Natural killer cell (primary cell): ENCODE data around the gene SLC7A4. TPM values are rescaled to one million over a fixed set of nuclear protein-coding genes. Genes with fewer than 3 reads are reported as not detected.
"Not testable (repeated sequence)": the region's sequence is repeated elsewhere in the genome, so short reads cannot be mapped to it uniquely, and the experiment has no call there.

Source experiments
- ATAC-seq, 3 donors: fragments of 150-1000 bp in 2 of 3; fragments of 200-7000 bp in 1 of 3; cut with Tn5 transposase; 1 replicate in 1 of 3; 2 replicates in 2 of 3; pipeline ENCODE4 v1.10.0; 2021; ENCODE audit warnings: mild to moderate bottlenecking in 2 of 3, moderate library complexity in 2 of 3
- DNase-seq, 2 donors: peaks; one replicate each; pipeline versions ENCODE4 v3.0.0 to v3.0.0-alpha.2; 2013 to 2021; ENCODE audit warnings: mixed read lengths in 1 of 2
- H3K27ac ChIP-seq: one replicate; pipeline ENCODE4 v1.5.1; 2013; ENCODE audit warnings: mild to moderate bottlenecking, low read length
- H3K27me3 ChIP-seq: one replicate; pipeline ENCODE4 v1.6.1; 2013; ENCODE audit warnings: low read length; ENCODE audit not compliant: control insufficient read depth, insufficient read depth
- H3K36me3 ChIP-seq: one replicate; pipeline ENCODE4 v1.6.1; 2013; ENCODE audit warnings: low read length; ENCODE audit not compliant: control insufficient read depth, insufficient read depth
- H3K4me1 ChIP-seq: one replicate; pipeline ENCODE4 v1.6.1; 2013; ENCODE audit warnings: low read length; ENCODE audit not compliant: control insufficient read depth, insufficient read depth
- H3K4me3 ChIP-seq: one replicate; pipeline ENCODE4 v1.5.1; 2013; ENCODE audit warnings: low read length
- H3K9me3 ChIP-seq: one replicate; pipeline ENCODE4 v1.6.1; 2013; ENCODE audit warnings: low read length; ENCODE audit not compliant: control insufficient read depth, insufficient read depth
- H3K27ac Mint-ChIP-seq, 2 donors: one replicate each; pipeline ENCODE4 v1.8.0; 2022; ENCODE audit warnings: mild to moderate bottlenecking in 2 of 2, mixed read lengths in 2 of 2, moderate library complexity in 1 of 2
- H3K27me3 Mint-ChIP-seq, 2 donors: one replicate each; pipeline ENCODE4 v1.8.0; 2022; ENCODE audit warnings: low read depth in 2 of 2, mixed read lengths in 2 of 2
- H3K36me3 Mint-ChIP-seq: one replicate; pipeline ENCODE4 v1.8.0; 2022; ENCODE audit warnings: mixed read lengths
- H3K4me1 Mint-ChIP-seq, 2 donors: one replicate each; pipeline ENCODE4 v1.8.0; 2022; ENCODE audit warnings: mixed read lengths in 2 of 2
- H3K4me3 Mint-ChIP-seq: one replicate; pipeline ENCODE4 v1.8.0; 2022; ENCODE audit warnings: mild to moderate bottlenecking, moderate library complexity, mixed read lengths
- H3K9me3 Mint-ChIP-seq, 2 donors: one replicate each; pipeline ENCODE4 v1.8.0; 2022; ENCODE audit warnings: mixed read lengths in 2 of 2
- WGBS: methylation state at CpG from one replicate; pipeline ENCODE4 v1.1.7; 2013; ENCODE audit warnings: missing lambda C conversion rate; ENCODE audit not compliant: insufficient coverage; 5-methylcytosine and 5-hydroxymethylcytosine counted together
- intact Hi-C: fragments of 100-400 bp; cut with micrococcal nuclease; formaldehyde crosslinking; loops from one replicate; pipeline ENCODE4 v1.14.2; 2022
- total RNA-seq, 4 donors: library from RNA; stranded (reverse); fragments of 120-200 nt in 1 of 4; gene quantifications; one replicate each; pipeline versions ENCODE4 v1.2.3 to v1.2.4, GENCODE V29; 2013 to 2022
- TF ChIP-seq, protein P1 (sequence below): fragments of 200-600 bp; IDR thresholded peaks from one replicate; pipeline ENCODE4 v1.8.0; 2022; ENCODE audit warnings: antibody characterized with exemption

Gene SLC7A4
- total RNA-seq, 3 donors from 2014 or later (not counting 1 experiment from before 2014, with no cell fraction given): not detected

DNA sequence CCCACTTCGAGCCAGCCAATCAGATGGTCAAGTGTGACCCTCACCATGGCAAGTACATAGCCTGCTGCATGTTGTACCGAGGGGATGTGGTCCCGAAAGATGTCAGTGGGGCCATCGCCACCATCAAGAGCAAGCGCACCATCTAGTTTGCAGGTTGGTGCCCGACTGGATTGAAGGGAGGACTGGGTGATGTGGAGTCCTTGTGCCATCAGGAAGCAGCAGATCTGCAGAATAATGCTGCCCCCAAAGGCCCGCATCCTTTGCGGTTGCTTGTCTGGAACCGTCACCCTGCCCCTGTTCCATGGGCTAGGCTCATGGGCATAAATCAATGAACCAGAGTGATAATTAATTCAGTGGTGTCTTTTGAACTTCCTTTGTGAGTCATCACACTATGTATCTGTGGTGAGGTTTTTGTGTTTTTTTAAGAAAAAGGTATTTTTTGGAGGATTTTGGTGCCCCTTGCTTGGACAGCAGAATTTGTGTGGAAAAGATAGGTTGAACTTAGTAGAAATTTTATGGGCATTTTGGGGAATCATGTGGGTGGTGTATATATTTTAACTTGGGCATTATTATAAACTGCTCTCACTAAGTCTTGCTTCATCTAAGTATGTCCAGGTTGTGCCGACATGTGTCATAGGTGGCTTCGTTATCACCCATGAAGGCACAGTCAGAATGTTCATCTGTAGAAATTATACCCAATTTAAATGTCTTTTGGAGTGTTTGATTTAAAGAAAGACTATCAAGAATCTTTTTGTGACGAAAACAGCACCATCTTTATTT lies 35.7 kb upstream of the SLC7A4 start:
- 85% methylated on average over 12 of the region's 12 CpGs for WGBS
- ATAC-seq (no peak), DNase-seq (no peak)
- Mint-ChIP-seq H3K27ac (no peak overlapping the region), H3K9me3 (no peaks in the 10 kb centered on the region), H3K27me3 (peaks cover 2 to 7% of the 10 kb centered on the region in 2 donors), H3K36me3 (no peaks in the 10 kb centered on the region), H3K4me1 (no peaks in the 10 kb centered on the region), H3K4me3 (no peak overlapping the region)
- Histone ChIP-seq H3K4me3 (no peak overlapping the region), H3K9me3 (no peaks in the 10 kb centered on the region), H3K4me1 (no peaks in the 10 kb centered on the region), H3K27ac (no peak overlapping the region), H3K27me3 (no peaks in the 10 kb centered on the region), H3K36me3 (no peaks in the 10 kb centered on the region)
- intact Hi-C loops: no loop called here
- TF ChIP-seq, protein P1, sequence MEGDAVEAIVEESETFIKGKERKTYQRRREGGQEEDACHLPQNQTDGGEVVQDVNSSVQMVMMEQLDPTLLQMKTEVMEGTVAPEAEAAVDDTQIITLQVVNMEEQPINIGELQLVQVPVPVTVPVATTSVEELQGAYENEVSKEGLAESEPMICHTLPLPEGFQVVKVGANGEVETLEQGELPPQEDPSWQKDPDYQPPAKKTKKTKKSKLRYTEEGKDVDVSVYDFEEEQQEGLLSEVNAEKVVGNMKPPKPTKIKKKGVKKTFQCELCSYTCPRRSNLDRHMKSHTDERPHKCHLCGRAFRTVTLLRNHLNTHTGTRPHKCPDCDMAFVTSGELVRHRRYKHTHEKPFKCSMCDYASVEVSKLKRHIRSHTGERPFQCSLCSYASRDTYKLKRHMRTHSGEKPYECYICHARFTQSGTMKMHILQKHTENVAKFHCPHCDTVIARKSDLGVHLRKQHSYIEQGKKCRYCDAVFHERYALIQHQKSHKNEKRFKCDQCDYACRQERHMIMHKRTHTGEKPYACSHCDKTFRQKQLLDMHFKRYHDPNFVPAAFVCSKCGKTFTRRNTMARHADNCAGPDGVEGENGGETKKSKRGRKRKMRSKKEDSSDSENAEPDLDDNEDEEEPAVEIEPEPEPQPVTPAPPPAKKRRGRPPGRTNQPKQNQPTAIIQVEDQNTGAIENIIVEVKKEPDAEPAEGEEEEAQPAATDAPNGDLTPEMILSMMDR: no peak

GRCh38 chr22:21067075-21067900 lies 34.9 kb upstream of the SLC7A4 start:
- no peak overlapping the region for H3K4me3 Mint-ChIP-seq
- H3K27me3 Mint-ChIP-seq: peaks cover 2 to 7% of the 10 kb centered on the region in 2 donors

DNA sequence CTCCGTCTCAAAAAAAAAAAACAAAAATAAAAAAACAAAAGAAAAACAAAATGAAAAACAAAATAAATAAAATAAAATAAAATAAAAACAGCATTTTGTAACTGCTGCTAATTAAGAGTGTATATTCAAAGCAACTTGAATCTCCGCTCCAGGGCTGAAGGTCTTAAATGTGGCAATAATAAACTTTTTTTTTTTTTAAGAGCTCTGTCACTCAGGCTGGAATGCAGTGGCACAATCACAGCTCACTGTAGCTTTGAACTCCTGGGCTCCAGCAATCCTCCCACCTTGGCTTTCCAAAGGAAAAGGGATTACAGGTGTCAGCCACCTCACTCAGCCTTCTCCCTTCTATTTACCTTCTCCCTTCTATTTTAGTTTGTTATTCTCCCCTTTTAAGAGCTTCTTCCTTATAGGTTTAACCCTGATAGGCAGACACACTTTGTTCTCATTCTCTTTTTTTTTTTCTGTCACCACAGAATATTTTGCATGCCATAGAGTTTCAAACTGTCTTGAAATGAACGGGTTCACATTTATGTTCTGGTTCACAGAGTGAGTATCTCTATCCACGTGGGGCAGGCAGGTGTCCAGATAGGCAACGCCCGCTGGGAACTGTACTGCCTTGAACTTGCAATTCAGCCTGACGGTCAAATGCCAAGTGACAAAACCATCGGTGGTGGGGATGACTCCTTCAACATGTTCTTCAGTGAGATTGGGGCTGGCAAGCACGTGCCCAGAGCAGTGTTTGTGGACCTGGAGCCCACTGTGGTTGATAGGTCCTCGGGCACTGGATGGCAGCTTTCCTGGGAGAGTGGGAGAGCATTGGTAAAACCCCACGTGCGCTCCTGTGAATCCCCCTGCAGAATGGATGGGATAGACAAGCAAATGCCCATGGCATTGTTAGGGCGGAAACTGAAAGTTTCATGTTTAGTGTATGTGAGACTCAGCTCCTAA lies 32.8 kb upstream of the SLC7A4 start:
- no peak overlapping the region for H3K27ac Mint-ChIP-seq
- 81% methylated on average over 12 of the region's 13 CpGs for WGBS
- Histone ChIP-seq H3K27me3 (no peaks in the 10 kb centered on the region), H3K36me3 (no peaks in the 10 kb centered on the region), H3K4me3 (no peak overlapping the region), H3K9me3 (no peaks in the 10 kb centered on the region), H3K4me1 (no peaks in the 10 kb centered on the region), H3K27ac (no peak overlapping the region)
- H3K36me3 Mint-ChIP-seq: no peaks in the 10 kb centered on the region
- intact Hi-C loops: no loop called here
- H3K27me3 Mint-ChIP-seq: peaks cover 2 to 7% of the 10 kb centered on the region in 2 donors
- H3K4me3 Mint-ChIP-seq: no peak overlapping the region
- DNase-seq (no peak), ATAC-seq (no peak)
- no peaks in the 10 kb centered on the region for H3K9me3 Mint-ChIP-seq
- no peaks in the 10 kb centered on the region for H3K4me1 Mint-ChIP-seq
- TF ChIP-seq, protein P1: no peak

More at GRCh38 chr22:21067075-21067900, 34.9 kb upstream of the SLC7A4 start:
- no peak overlapping the region for H3K27ac ChIP-seq
- H3K36me3 ChIP-seq: no peaks in the 10 kb centered on the region
- TF ChIP-seq, protein P1: no peak
- Mint-ChIP-seq H3K27ac (no peak overlapping the region), H3K36me3 (no peaks in the 10 kb centered on the region), H3K4me1 (no peaks in the 10 kb centered on the region), H3K9me3 (no peaks in the 10 kb centered on the region)
- WGBS: 89% methylated on average over 28 of the region's 28 CpGs
- no peak overlapping the region for H3K4me3 ChIP-seq
- H3K27me3 ChIP-seq: no peaks in the 10 kb centered on the region
- no peak for ATAC-seq
- H3K9me3 ChIP-seq: no peaks in the 10 kb centered on the region
- intact Hi-C loops: no loop called here
- DNase-seq: no peak
- no peaks in the 10 kb centered on the region for H3K4me1 ChIP-seq

GRCh38 chr22:21064425-21064824 lies 32.1 kb upstream of the SLC7A4 start:
- H3K4me1 Mint-ChIP-seq, H3K36me3 Mint-ChIP-seq, ATAC-seq, H3K4me3 Mint-ChIP-seq, DNase-seq, H3K27ac Mint-ChIP-seq, H3K27me3 ChIP-seq, intact Hi-C loops, H3K9me3 ChIP-seq, H3K36me3 ChIP-seq, H3K27ac ChIP-seq, H3K9me3 Mint-ChIP-seq, H3K4me1 ChIP-seq, H3K27me3 Mint-ChIP-seq, H3K4me3 ChIP-seq: not testable (repeated sequence)
- 87% methylated on average over 11 of the region's 11 CpGs for WGBS

DNA sequence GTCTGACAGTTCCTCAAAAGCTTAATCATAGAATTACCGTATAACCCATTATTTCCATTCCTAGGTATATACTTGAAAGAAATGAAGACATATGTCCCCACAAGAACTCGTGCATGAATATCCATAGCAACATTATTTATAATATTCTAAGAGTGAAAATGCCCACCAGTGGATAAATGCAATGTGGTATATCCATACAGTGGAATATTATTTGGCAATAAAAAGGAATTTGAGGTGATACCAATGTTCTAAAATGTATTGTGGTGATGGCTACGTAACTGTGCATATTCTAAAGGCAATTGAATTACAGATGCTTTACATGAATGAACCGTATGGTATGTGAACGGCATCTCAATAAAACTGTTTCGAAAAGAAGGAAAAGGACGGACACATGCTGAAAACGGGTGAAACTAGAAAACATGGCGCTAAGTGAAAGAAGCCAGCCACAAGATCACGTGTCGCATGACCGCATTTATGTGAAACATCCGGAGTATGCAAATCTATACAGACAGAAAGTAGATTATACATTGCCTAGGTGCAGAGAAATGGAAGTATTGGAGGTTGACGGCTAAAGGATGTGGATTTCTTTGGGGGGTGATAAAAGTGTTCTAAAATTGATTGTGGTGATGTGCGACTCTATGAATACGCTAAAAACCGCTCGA lies 29.4 kb upstream of the SLC7A4 start:
- WGBS: 91% methylated on average over 14 of the region's 18 CpGs
- not testable (repeated sequence) for ATAC-seq

More for the DNA sequence above, 29.4 kb upstream of the SLC7A4 start:
- H3K4me3 ChIP-seq, H3K27ac ChIP-seq, H3K4me1 ChIP-seq, DNase-seq, H3K27me3 Mint-ChIP-seq, H3K4me1 Mint-ChIP-seq, H3K4me3 Mint-ChIP-seq, H3K9me3 ChIP-seq, H3K36me3 ChIP-seq, H3K27ac Mint-ChIP-seq, H3K36me3 Mint-ChIP-seq, intact Hi-C loops, H3K27me3 ChIP-seq, H3K9me3 Mint-ChIP-seq: not testable (repeated sequence)
